Lung (tissue), 12 donors: ENCODE data around the gene COL9A2. TPM values are rescaled to one million over a fixed set of nuclear protein-coding genes. Genes with fewer than 3 reads are reported as not detected.

ENCODE experiments used
- ATAC-seq: fragments of 200-7000 bp; cut with Tn5 transposase; one replicate; pipeline ENCODE4 v1.9.1; 2020; ENCODE audit warnings: moderate number of reproducible peaks; ENCODE audit not compliant: insufficient read depth, low FRiP score
- DNase-seq, 3 donors: peaks; one replicate each; pipeline ENCODE4 v3.0.0-alpha.2; 2013 to 2017
- H3K27ac ChIP-seq, 2 donors: one replicate each; pipeline ENCODE4 v1.5.1; 2013; ENCODE audit warnings: mild to moderate bottlenecking in 2 of 2, moderate library complexity in 2 of 2, control low read depth in 1 of 2, inconsistent platforms in 1 of 2, low read depth in 1 of 2, low read length in 1 of 2
- H3K27me3 ChIP-seq, 3 donors: one replicate each; pipeline ENCODE4 v1.5.1; 2013; ENCODE audit warnings: low read length in 2 of 3; ENCODE audit not compliant: control insufficient read depth in 3 of 3, insufficient read depth in 3 of 3
- H3K36me3 ChIP-seq, 4 donors: one replicate each; pipeline ENCODE4 v1.5.1; 2013; ENCODE audit warnings: low read length in 4 of 4, mild to moderate bottlenecking in 1 of 4, moderate library complexity in 1 of 4; ENCODE audit not compliant: control insufficient read depth in 4 of 4, insufficient read depth in 4 of 4
- H3K4me1 ChIP-seq, 5 donors: one replicate each; pipeline ENCODE4 v1.5.1; 2013; ENCODE audit warnings: low read length in 5 of 5, mild to moderate bottlenecking in 2 of 5, moderate library complexity in 1 of 5; ENCODE audit not compliant: control insufficient read depth in 5 of 5, insufficient read depth in 5 of 5
- H3K4me3 ChIP-seq: one replicate; pipeline ENCODE4 v1.5.1; 2013; ENCODE audit warnings: mild to moderate bottlenecking, control low read depth, moderate library complexity
- H3K9ac ChIP-seq, 2 donors: one replicate each; pipeline ENCODE4 v1.5.1; 2013; ENCODE audit warnings: low read length in 2 of 2, control low read depth in 1 of 2; ENCODE audit not compliant: insufficient read depth in 1 of 2
- H3K9me3 ChIP-seq, 4 donors: one replicate each; pipeline ENCODE4 v1.5.1; 2013; ENCODE audit warnings: low read length in 3 of 4, mild to moderate bottlenecking in 1 of 4, moderate library complexity in 1 of 4; ENCODE audit not compliant: control insufficient read depth in 4 of 4, insufficient read depth in 3 of 4
- CTCF ChIP-seq: IDR thresholded peaks from 2 replicates; pipeline ENCODE4 v1.5.1; 2012; ENCODE audit warnings: mild to moderate bottlenecking; ENCODE audit errors: control extremely low read depth, extremely low read depth
- WGBS, 2 donors: extraction: QIAGEN DNeasy Blood & Tissue Kit; methylation state at CpG; one replicate each; pipeline ENCODE4 v1.1.7; 2013; 5-methylcytosine and 5-hydroxymethylcytosine counted together
- polyA plus RNA-seq, 2 donors: library from polyadenylated mRNA; stranded (reverse); fragments of 200-250 nt; gene quantifications; one replicate each; pipeline ENCODE4 v1.2.1, GENCODE V29; 2013
- total RNA-seq, 2 donors: library from RNA; depleted of rRNA in 1 of 2; stranded (reverse); fragments of >200 nt in 1 of 2; gene quantifications; one replicate each; pipeline ENCODE4 v1.2.1, GENCODE V29; 2014 to 2021
- donor health status: control.
- donor health status: control.
- donor health status: Bipolar disorder and iron deficiency.
- donor health status: healthy.
- donor health status: DM: yes; HTN: yes; CAD: no.

COL9A2 gene
- total and polyA plus RNA-seq, 4 donors: 3.7 to 16.0 (median 9.4) TPM

- Histone ChIP-seq H3K4me1 (peaks cover 0 to 12% (median 10%) of the 10 kb centered on the region in 5 donors), H3K27ac (no peak overlapping the region), H3K9me3 (no peaks in the 10 kb centered on the region), H3K36me3 (peaks cover 0 to 1% (median under 1%) of the 10 kb centered on the region in 4 donors), H3K4me3 (no peak overlapping the region), H3K9ac (no peak overlapping the region), H3K27me3 (no peaks in the 10 kb centered on the region)
- no peak for TF ChIP-seq CTCF
- ATAC-seq (no peak), DNase-seq (no peak)
Measured at GRCh38 chr1:40255231-40255630, 61.9 kb downstream of the COL9A2 start.

- 65 to 93% methylated on average over 2 of the region's 2 CpGs for WGBS, 2 donors
- ATAC-seq (no peak), DNase-seq (no peak)
- H3K36me3 ChIP-seq: no peaks in the 10 kb centered on the region
- peaks cover 0 to 10% (median 7%) of the 10 kb centered on the region in 5 donors for H3K4me1 ChIP-seq
- H3K9ac ChIP-seq: no peak overlapping the region
- no peaks in the 10 kb centered on the region for H3K27me3 ChIP-seq
- no peak for TF ChIP-seq CTCF
- H3K9me3 ChIP-seq: no peaks in the 10 kb centered on the region
- H3K27ac ChIP-seq: no peak overlapping the region
- no peak overlapping the region for H3K4me3 ChIP-seq
Measured at GRCh38 chr1:40252601-40253000, 64.5 kb downstream of the COL9A2 start.

- no peak overlapping the region for H3K27ac ChIP-seq
- no peak for TF ChIP-seq CTCF
- no peaks in the 10 kb centered on the region for H3K36me3 ChIP-seq
- DNase-seq (no peak), ATAC-seq (no peak)
- no peaks in the 10 kb centered on the region for H3K9me3 ChIP-seq
- peaks cover 0 to 6% (median 2%) of the 10 kb centered on the region in 5 donors for H3K4me1 ChIP-seq
- WGBS, 2 donors: 51 to 72% methylated on average over 4 of the region's 4 CpGs
- H3K4me3 ChIP-seq: no peak overlapping the region
- no peaks in the 10 kb centered on the region for H3K27me3 ChIP-seq
- H3K9ac ChIP-seq: no peak overlapping the region
Measured at GRCh38 chr1:40251456-40251855, 65.6 kb downstream of the COL9A2 start.

Other genes starting within 250 kb of the COL9A2 start
- 100 to 1,000 TPM in 1 of 2 donors, 10 to 100 TPM in 1; 73.2 to 152 TPM for gene PPT1, start 220.0 kb downstream of the COL9A2 start, total RNA-seq
- gene PPT1, start 220.0 kb downstream of the COL9A2 start, polyA plus RNA-seq: 100 to 1,000 TPM; 103 to 147 TPM
- gene RLF, start 155.9 kb downstream of the COL9A2 start, total RNA-seq: 10 to 100 TPM; 10.9 to 43.1 TPM
- 1 to 10 TPM; 3.5 to 6.1 TPM for gene RLF, start 155.9 kb downstream of the COL9A2 start, polyA plus RNA-seq
- gene TMCO2, start 69.3 kb downstream of the COL9A2 start, total RNA-seq: not detected
- gene TMCO2, start 69.3 kb downstream of the COL9A2 start, polyA plus RNA-seq: not detected
- 10 to 100 TPM; 40.3 to 41.8 TPM for gene ZMPSTE24, start 59.0 kb downstream of the COL9A2 start, total RNA-seq
- 10 to 100 TPM; 17.2 to 30.4 TPM for gene ZMPSTE24, start 59.0 kb downstream of the COL9A2 start, polyA plus RNA-seq
- 10 to 100 TPM; 31.0 to 71.6 TPM for gene SMAP2, start 56.4 kb upstream of the COL9A2 start, total RNA-seq
- 100 to 1,000 TPM in 1 of 2 donors, 10 to 100 TPM in 1; 24.5 to 201 TPM for gene SMAP2, start 56.4 kb upstream of the COL9A2 start, polyA plus RNA-seq
- gene ZFP69B, start 133.2 kb upstream of the COL9A2 start, total RNA-seq: 1 to 10 TPM; 2.0 to 2.7 TPM
- gene ZFP69B, start 133.2 kb upstream of the COL9A2 start, polyA plus RNA-seq: under 1 TPM; 0.43 to 0.87 TPM
- 1 to 10 TPM; 3.4 to 4.2 TPM for gene ZFP69, start 160.0 kb upstream of the COL9A2 start, total RNA-seq
- 1 to 10 TPM; 1.7 to 4.2 TPM for gene ZFP69, start 160.0 kb upstream of the COL9A2 start, polyA plus RNA-seq
- gene EXO5, start 191.5 kb upstream of the COL9A2 start, total RNA-seq: 1 to 10 TPM; 5.0 to 8.4 TPM
- 1 to 10 TPM; 4.8 to 5.3 TPM for gene EXO5, start 191.5 kb upstream of the COL9A2 start, polyA plus RNA-seq
- gene ZNF684, start 214.4 kb upstream of the COL9A2 start, total RNA-seq: 1 to 10 TPM; 4.8 to 5.2 TPM
- 1 to 10 TPM; 1.7 to 3.3 TPM for gene ZNF684, start 214.4 kb upstream of the COL9A2 start, polyA plus RNA-seq